Activated CD4-positive, alpha-beta T cell treated with anti-CD3 and anti-CD28 coated beads, Interleukin-2, amount 10 ng/mL, durations not matched to agents 7 days and 5 days (primary cell): Measurements from ENCODE around the gene WDFY1. TPM values are rescaled to one million over a fixed set of nuclear protein-coding genes. Genes with fewer than 3 reads are reported as not detected.
A peak's percentile ranks its signal among the peaks of the same experiment; 100 is the strongest.
"Not testable (repeated sequence)": the region's sequence is repeated elsewhere in the genome, so short reads cannot be mapped to it uniquely, and the experiment has no call there.

Source experiments
- CTCF ChIA-PET: fragments of 350-600 bp; sonication (Branson Sonifier 250); formaldehyde crosslinking; loops from one replicate; lab custom pipeline; 2021; ENCODE audit warnings: antibody characterized with exemption; lab: Charles Lee
- POLR2A ChIA-PET: fragments of 350-600 bp; sonication (Branson Sonifier 250); formaldehyde crosslinking; loops from one replicate; lab custom pipeline; 2021; ENCODE audit warnings: antibody characterized with exemption; lab: Charles Lee
- DNase-seq: peaks from one replicate; pipeline ENCODE4 v3.0.0-alpha.2; 2020
- H3K27ac Mint-ChIP-seq: one replicate; pipeline ENCODE4 v1.8.0; 2021; ENCODE audit warnings: mild to moderate bottlenecking, moderate library complexity, mixed read lengths
- H3K27me3 Mint-ChIP-seq: one replicate; pipeline ENCODE4 v1.8.0; 2021; ENCODE audit warnings: mixed read lengths
- H3K36me3 Mint-ChIP-seq: one replicate; pipeline ENCODE4 v1.8.0; 2021; ENCODE audit warnings: low read depth, mixed read lengths
- H3K4me1 Mint-ChIP-seq: one replicate; pipeline ENCODE4 v1.8.0; 2021; ENCODE audit warnings: mixed read lengths
- H3K4me3 Mint-ChIP-seq: one replicate; pipeline ENCODE4 v1.8.0; 2021; ENCODE audit warnings: mild to moderate bottlenecking, moderate library complexity, mixed read lengths
- H3K9me3 Mint-ChIP-seq: one replicate; pipeline ENCODE4 v1.8.0; 2021; ENCODE audit warnings: mixed read lengths
- total RNA-seq, 2 experiments: library from RNA; stranded (reverse); gene quantifications; one replicate each; pipeline ENCODE4 v1.2.3, GENCODE V29; 2021

The WDFY1 gene
- total RNA-seq, 2 experiments from 2014 or later, result 79.2 to 82.5 TPM

GRCh38 chr2:223873672-223874071 lies 71.5 kb downstream of the WDFY1 start:
- Mint-ChIP-seq H3K4me1 (peaks cover 3% of the 10 kb centered on the region), H3K9me3 (no peaks in the 10 kb centered on the region), H3K4me3 (no peak overlapping the region), H3K27ac (no peak overlapping the region), H3K27me3 (no peaks in the 10 kb centered on the region), H3K36me3 (peaks cover 58% of the 10 kb centered on the region)
- ChIA-PET CTCF (no interaction called here), POLR2A (no interaction called here)
- DNase-seq, result no peak

GRCh38 chr2:223872772-223873171 lies 72.4 kb downstream of the WDFY1 start:
- H3K4me1 Mint-ChIP-seq, CTCF ChIA-PET, POLR2A ChIA-PET: not testable (repeated sequence)

GRCh38 chr2:223871661-223872060 lies 73.5 kb downstream of the WDFY1 start:
- H3K36me3 Mint-ChIP-seq, result peaks cover 44% of the 10 kb centered on the region
- H3K4me3 Mint-ChIP-seq, H3K27me3 Mint-ChIP-seq, H3K27ac Mint-ChIP-seq, H3K9me3 Mint-ChIP-seq, DNase-seq, POLR2A ChIA-PET: not testable (repeated sequence)
- peaks cover 15% of the 10 kb centered on the region for H3K4me1 Mint-ChIP-seq
- CTCF ChIA-PET, result interaction anchor here (1.3 kb wide), 1 partner anchor 37 kb away, joined by 4 read pairs; no protein-coding TSS in a partner anchor

More at GRCh38 chr2:223872772-223873171, 72.4 kb downstream of the WDFY1 start:
- not testable (repeated sequence) for H3K27ac Mint-ChIP-seq, H3K9me3 Mint-ChIP-seq, H3K27me3 Mint-ChIP-seq, DNase-seq, H3K4me3 Mint-ChIP-seq
- H3K36me3 Mint-ChIP-seq, result peaks cover 55% of the 10 kb centered on the region

GRCh38 chr2:223870840-223871611 lies 74.1 kb downstream of the WDFY1 start:
- ChIA-PET POLR2A (no interaction called here), CTCF (interaction anchor here (1.3 kb wide), 1 partner anchor 37 kb away, joined by 4 read pairs; no protein-coding TSS in a partner anchor)

GRCh38 chr2:223868005-223868404 lies 77.1 kb downstream of the WDFY1 start:
- no peaks in the 10 kb centered on the region for H3K27me3 Mint-ChIP-seq
- no peak overlapping the region for H3K4me3 Mint-ChIP-seq
- peaks cover 44% of the 10 kb centered on the region for H3K36me3 Mint-ChIP-seq
- ChIA-PET CTCF (interaction anchor here (0.6 to 3.7 kb wide), 2 partner anchors 9 to 51 kb away, joined by 5 to 14 read pairs; no protein-coding TSS in a partner anchor), POLR2A (interaction anchor here (0.6 kb wide), 1 partner anchor 45 kb away, joined by 3 read pairs; no protein-coding TSS in a partner anchor)
- H3K4me1 Mint-ChIP-seq, result peaks cover 41% of the 10 kb centered on the region
- no peak overlapping the region for H3K27ac Mint-ChIP-seq
- no peaks in the 10 kb centered on the region for H3K9me3 Mint-ChIP-seq
- no peak for DNase-seq

More at GRCh38 chr2:223870840-223871611, 74.1 kb downstream of the WDFY1 start:
- Mint-ChIP-seq H3K4me3 (no peak overlapping the region), H3K4me1 (peaks cover 22% of the 10 kb centered on the region), H3K9me3 (no peaks in the 10 kb centered on the region), H3K27me3 (no peaks in the 10 kb centered on the region), H3K27ac (no peak overlapping the region), H3K36me3 (peaks cover 40% of the 10 kb centered on the region)
- DNase-seq, result no peak

GRCh38 chr2:223865907-223866508 lies 79.1 kb downstream of the WDFY1 start:
- ChIA-PET CTCF (interaction anchor here (0.9 to 3.7 kb wide), 5 partner anchors 9 to 105 kb away, joined by 3 to 14 read pairs (median 3); no protein-coding TSS in a partner anchor), POLR2A (no interaction called here)
- peak overlapping the region; percentile 52 for H3K4me3 Mint-ChIP-seq
- peaks cover 45% of the 10 kb centered on the region for H3K4me1 Mint-ChIP-seq
- H3K27me3 Mint-ChIP-seq, result no peaks in the 10 kb centered on the region
- H3K36me3 Mint-ChIP-seq, result peaks cover 39% of the 10 kb centered on the region
- no peaks in the 10 kb centered on the region for H3K9me3 Mint-ChIP-seq
- peak; percentile 33 for DNase-seq
- peak overlapping the region; percentile 87 for H3K27ac Mint-ChIP-seq

- Mint-ChIP-seq H3K36me3 (peaks cover 35% of the 10 kb centered on the region), H3K4me1 (peaks cover 45% of the 10 kb centered on the region), H3K27ac (peak overlapping the region; percentile 87), H3K4me3 (peak overlapping the region; percentile 2), H3K27me3 (no peaks in the 10 kb centered on the region), H3K9me3 (no peaks in the 10 kb centered on the region)
- POLR2A ChIA-PET, result no interaction called here
- CTCF ChIA-PET, result interaction anchor here (1.1 to 3.7 kb wide), 3 partner anchors 8 to 12 kb away, joined by 3 to 14 read pairs (median 3); no protein-coding TSS in a partner anchor
- DNase-seq, result peak; percentile 68
Measured at GRCh38 chr2:223865124-223865523, 80.0 kb downstream of the WDFY1 start.

- POLR2A ChIA-PET, result no interaction called here
- Mint-ChIP-seq H3K9me3 (no peaks in the 10 kb centered on the region), H3K36me3 (peaks cover 28% of the 10 kb centered on the region), H3K27ac (no peak overlapping the region), H3K27me3 (no peaks in the 10 kb centered on the region), H3K4me1 (peaks cover 42% of the 10 kb centered on the region), H3K4me3 (no peak overlapping the region)
- no peak for DNase-seq
- CTCF ChIA-PET, result interaction anchor here (0.6 to 0.7 kb wide), 2 partner anchors 32 to 194 kb away, joined by 3 to 4 read pairs; no protein-coding TSS in a partner anchor
Measured at GRCh38 chr2:223863491-223863890, 81.6 kb downstream of the WDFY1 start.

- Mint-ChIP-seq H3K9me3 (no peaks in the 10 kb centered on the region), H3K27ac (no peak overlapping the region), H3K36me3 (peaks cover 25% of the 10 kb centered on the region), H3K27me3 (no peaks in the 10 kb centered on the region), H3K4me3 (no peak overlapping the region), H3K4me1 (peaks cover 25% of the 10 kb centered on the region)
- POLR2A ChIA-PET, result no interaction called here
- CTCF ChIA-PET, result interaction anchor here (0.6 to 1.4 kb wide), 2 partner anchors 54 to 78 kb away, joined by 3 read pairs; no protein-coding TSS in a partner anchor
- no peak for DNase-seq
Measured at GRCh38 chr2:223860809-223861738, 84.1 kb downstream of the WDFY1 start.

GRCh38 chr2:223859070-223859469 lies 86.1 kb downstream of the WDFY1 start:
- H3K36me3 Mint-ChIP-seq, result peaks cover 26% of the 10 kb centered on the region
- POLR2A ChIA-PET, result interaction anchor here (0.6 kb wide), 1 partner anchor 52 kb away, joined by 3 read pairs; no protein-coding TSS in a partner anchor
- peaks cover 14% of the 10 kb centered on the region for H3K4me1 Mint-ChIP-seq
- DNase-seq, result no peak
- CTCF ChIA-PET, result no interaction called here
- no peak overlapping the region for H3K27ac Mint-ChIP-seq
- H3K9me3 Mint-ChIP-seq, result no peaks in the 10 kb centered on the region
- H3K4me3 Mint-ChIP-seq, result no peak overlapping the region
- no peaks in the 10 kb centered on the region for H3K27me3 Mint-ChIP-seq

- H3K4me1 Mint-ChIP-seq, result peaks cover 21% of the 10 kb centered on the region
- no peak overlapping the region for H3K4me3 Mint-ChIP-seq
- ChIA-PET POLR2A (no interaction called here), CTCF (interaction anchor here (1.1 kb wide), 1 partner anchor 9 kb away, joined by 3 read pairs; no protein-coding TSS in a partner anchor)
- peaks cover 40% of the 10 kb centered on the region for H3K36me3 Mint-ChIP-seq
- no peaks in the 10 kb centered on the region for H3K27me3 Mint-ChIP-seq
- H3K27ac Mint-ChIP-seq, result no peak overlapping the region
- H3K9me3 Mint-ChIP-seq, result no peaks in the 10 kb centered on the region
- DNase-seq, result no peak
Measured at GRCh38 chr2:223856584-223856983, 88.6 kb downstream of the WDFY1 start.

- H3K4me1 Mint-ChIP-seq, result peaks cover 25% of the 10 kb centered on the region
- CTCF ChIA-PET, result no interaction called here
- DNase-seq, result no peak
- H3K36me3 Mint-ChIP-seq, result peaks cover 46% of the 10 kb centered on the region
- H3K27ac Mint-ChIP-seq, result no peak overlapping the region
- POLR2A ChIA-PET, result no interaction called here
- peaks cover 4% of the 10 kb centered on the region for H3K9me3 Mint-ChIP-seq
- no peak overlapping the region for H3K4me3 Mint-ChIP-seq
- H3K27me3 Mint-ChIP-seq, result no peaks in the 10 kb centered on the region
Measured at GRCh38 chr2:223856021-223856420, 89.1 kb downstream of the WDFY1 start.
